ENCODE results near the gene KDM4D.

Gene KDM4D

DNA sequence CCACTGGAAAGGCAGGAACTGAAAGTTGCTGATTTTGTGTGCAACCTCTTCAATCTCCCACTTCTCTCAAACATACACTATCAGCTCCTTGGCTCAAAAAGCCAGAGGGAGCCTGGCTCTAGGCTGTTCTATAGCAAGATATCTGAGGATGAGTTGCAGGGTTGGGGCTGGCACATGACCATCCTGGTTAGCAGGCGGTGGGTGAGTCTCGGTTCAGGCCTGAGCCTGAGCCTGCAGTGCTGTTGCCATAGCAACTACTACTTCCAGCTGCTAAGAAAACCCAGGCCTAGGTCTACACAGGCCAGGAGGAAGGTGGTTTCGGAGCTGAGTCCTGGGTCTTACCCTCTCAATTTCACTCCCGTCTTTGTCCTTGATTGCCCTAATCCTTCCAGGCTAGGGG, 39.1 kb upstream of the KDM4D start:
- Histone ChIP-seq H3K27me3 (replicated peaks; ENCODE audit: control insufficient read depth, insufficient read depth, low read length) (no peaks in the 10 kb centered on the region), H3K9ac (ENCODE audit: low read length) (peak overlapping the region; percentile 48), H3K4me1 (ENCODE audit: control insufficient read depth, insufficient read depth, low read length) (peaks cover 41% of the 10 kb centered on the region), H3K36me3 (ENCODE audit: control insufficient read depth, insufficient read depth, low read length, severe bottlenecking) (no peaks in the 10 kb centered on the region), H3K4me3 (ENCODE audit: low read length) (no peak overlapping the region), H3K9me3 (ENCODE audit: control insufficient read depth, low read length) (no peaks in the 10 kb centered on the region)
- DNase-seq (ENCODE audit: low read depth): peak; percentile 27

DNA sequence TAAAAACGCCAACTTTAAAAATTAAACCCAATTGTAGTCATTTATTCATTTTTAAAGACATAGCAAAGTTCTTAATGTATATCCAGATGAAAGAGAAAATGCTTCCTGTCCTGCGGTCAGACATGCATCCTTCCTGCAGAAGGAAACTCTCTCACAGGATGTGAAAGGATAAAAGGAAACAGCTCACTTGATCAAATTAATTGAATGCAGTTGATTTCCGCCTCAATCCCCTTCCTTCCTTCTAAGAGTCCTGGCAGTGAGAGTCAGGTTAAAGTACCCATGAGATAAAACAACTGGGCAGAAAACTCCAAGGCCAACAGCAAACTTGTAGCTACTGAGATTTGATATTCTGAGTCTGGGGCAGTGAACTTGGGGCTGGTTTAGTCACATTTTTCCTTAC, 38.7 kb upstream of the KDM4D start:
- H3K4me1 ChIP-seq (ENCODE audit: control insufficient read depth, insufficient read depth, low read length): peaks cover 44% of the 10 kb centered on the region
- H3K27me3 ChIP-seq (replicated peaks; ENCODE audit: control insufficient read depth, insufficient read depth, low read length): no peaks in the 10 kb centered on the region
- no peak overlapping the region for H3K9ac ChIP-seq (ENCODE audit: low read length)
- DNase-seq (ENCODE audit: low read depth): no peak
- no peak overlapping the region for H3K4me3 ChIP-seq (ENCODE audit: low read length)
- no peaks in the 10 kb centered on the region for H3K36me3 ChIP-seq (ENCODE audit: control insufficient read depth, insufficient read depth, low read length, severe bottlenecking)
- no peaks in the 10 kb centered on the region for H3K9me3 ChIP-seq (ENCODE audit: control insufficient read depth, low read length)

DNA sequence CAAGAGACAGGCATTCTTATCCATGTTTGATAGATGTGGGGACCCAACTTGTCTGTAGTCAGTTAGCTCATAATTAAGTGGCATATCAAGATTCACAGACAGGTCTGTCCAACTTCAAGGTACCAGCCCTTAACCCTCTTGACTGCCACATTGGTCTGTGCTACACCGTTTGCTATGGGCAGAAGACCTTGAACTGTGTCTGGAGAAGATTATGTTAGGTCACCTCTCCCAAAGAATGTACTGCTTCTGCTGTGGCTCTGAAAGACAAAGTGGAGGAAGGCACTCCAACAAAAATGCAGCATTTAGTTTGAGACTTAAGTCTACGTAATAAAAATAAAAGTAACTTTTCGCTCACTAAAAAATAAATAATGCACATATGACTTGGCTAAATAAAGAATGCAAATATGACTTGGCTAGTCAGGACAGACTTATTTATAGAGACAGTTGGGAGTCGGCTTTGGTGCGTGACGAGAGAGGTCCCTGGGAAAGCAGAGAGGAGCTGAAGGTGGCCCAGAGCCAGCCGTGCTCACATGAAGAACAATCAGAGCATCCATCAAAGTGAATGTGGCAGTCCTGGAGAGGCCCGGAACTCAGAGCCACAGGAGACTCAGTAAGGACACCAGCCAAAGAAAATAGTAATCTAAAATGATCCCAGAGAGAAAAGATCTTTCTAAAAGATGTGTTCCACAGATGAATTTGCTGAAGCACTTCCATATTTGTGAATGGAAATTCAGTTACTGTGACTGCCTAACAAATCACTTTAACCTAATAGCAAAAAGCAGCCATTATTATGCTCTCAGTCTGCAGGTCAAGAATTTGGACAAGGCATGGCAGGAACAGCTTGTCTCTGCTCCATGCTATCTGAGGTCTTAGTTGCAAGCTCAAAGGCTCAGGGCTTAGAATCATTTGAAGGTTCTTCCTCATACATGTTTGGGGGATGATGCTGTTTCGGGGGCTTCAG, 35.1 kb upstream of the KDM4D start:
- peaks cover 3% of the 10 kb centered on the region for H3K9me3 ChIP-seq (ENCODE audit: control insufficient read depth, low read length)
- H3K36me3 ChIP-seq (ENCODE audit: control insufficient read depth, insufficient read depth, low read length, severe bottlenecking): no peaks in the 10 kb centered on the region
- H3K4me3 ChIP-seq (ENCODE audit: low read length): peak overlapping the region; percentile 38
- H3K4me1 ChIP-seq (ENCODE audit: control insufficient read depth, insufficient read depth, low read length): peaks cover 33% of the 10 kb centered on the region
- H3K9ac ChIP-seq (ENCODE audit: low read length): peak overlapping the region; percentile 43
- no peaks in the 10 kb centered on the region for H3K27me3 ChIP-seq (replicated peaks; ENCODE audit: control insufficient read depth, insufficient read depth, low read length)
- peak; percentile 90 for DNase-seq (ENCODE audit: low read depth)

DNA sequence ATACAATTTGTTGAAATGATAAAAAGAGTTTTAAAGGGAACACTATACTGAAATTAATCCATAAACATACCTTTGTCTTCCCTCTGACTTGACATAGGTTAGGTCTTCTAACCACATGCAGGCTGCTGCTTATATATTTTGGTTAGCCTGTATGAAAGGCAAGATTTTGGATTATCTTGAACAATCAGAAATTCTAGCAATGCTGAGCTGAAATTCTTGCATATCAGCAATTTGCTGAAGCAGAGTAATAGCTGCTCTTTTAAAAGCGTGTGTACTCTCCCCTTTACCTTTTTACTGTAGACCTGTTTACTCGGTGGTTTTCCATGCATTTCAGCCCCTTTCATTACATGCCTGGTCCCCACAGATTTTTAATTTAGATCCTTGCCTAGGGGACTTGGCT, 34.2 kb upstream of the KDM4D start:
- Histone ChIP-seq H3K4me3 (ENCODE audit: low read length) (no peak overlapping the region), H3K36me3 (ENCODE audit: control insufficient read depth, insufficient read depth, low read length, severe bottlenecking) (no peaks in the 10 kb centered on the region), H3K4me1 (ENCODE audit: control insufficient read depth, insufficient read depth, low read length) (peaks cover 23% of the 10 kb centered on the region)

DNA sequence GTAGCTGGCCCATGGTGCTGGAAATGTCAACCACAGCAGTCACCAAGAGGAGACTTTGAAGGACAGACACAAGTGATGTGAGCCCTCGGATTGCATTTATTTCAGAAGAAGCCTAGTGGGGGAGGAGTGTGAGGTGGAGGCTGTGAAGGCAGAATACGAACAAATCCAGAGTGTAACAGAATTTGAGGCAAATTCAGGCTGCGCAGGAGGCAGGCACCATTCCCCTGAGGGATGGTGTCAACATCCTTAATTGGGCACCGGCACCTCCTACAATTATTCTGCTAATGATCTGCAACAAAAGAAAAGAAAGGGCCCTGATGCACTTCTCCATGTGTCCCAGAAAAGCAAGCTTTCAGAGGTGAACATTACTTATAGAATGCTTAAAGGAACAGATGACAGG, 32.4 kb upstream of the KDM4D start:
- H3K27me3 ChIP-seq (replicated peaks; ENCODE audit: control insufficient read depth, insufficient read depth, low read length): no peaks in the 10 kb centered on the region

More for the DNA sequence above, 34.2 kb upstream of the KDM4D start:
- H3K9me3 ChIP-seq (ENCODE audit: control insufficient read depth, low read length): peaks cover 3% of the 10 kb centered on the region
- H3K9ac ChIP-seq (ENCODE audit: low read length): no peak overlapping the region
- no peaks in the 10 kb centered on the region for H3K27me3 ChIP-seq (replicated peaks; ENCODE audit: control insufficient read depth, insufficient read depth, low read length)
- no peak for DNase-seq (ENCODE audit: low read depth)

DNA sequence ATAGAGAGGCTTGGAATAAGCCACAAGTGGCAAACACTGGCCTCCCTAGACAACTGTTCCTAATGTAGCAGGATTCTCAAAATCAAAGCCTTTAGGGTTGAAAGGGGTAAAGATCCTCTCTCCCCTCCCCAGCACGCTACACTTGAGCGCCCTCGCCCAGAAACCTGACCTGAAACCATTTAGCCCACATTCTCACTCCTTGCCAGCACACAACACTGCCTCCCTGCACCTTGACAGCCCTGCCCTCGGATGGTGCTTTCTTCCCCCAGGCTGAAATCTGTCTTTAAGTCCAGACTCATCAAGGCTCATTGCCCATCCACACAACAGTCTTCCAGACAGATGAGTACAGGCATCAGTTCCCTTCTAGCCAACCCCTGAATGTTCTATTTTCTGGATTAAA, 26.7 kb upstream of the KDM4D start:
- no peak overlapping the region for H3K4me3 ChIP-seq (ENCODE audit: low read length)
- H3K9me3 ChIP-seq (ENCODE audit: control insufficient read depth, low read length): peaks cover 3% of the 10 kb centered on the region
- peaks cover 3% of the 10 kb centered on the region for H3K4me1 ChIP-seq (ENCODE audit: control insufficient read depth, insufficient read depth, low read length)
- no peaks in the 10 kb centered on the region for H3K36me3 ChIP-seq (ENCODE audit: control insufficient read depth, insufficient read depth, low read length, severe bottlenecking)
- H3K27me3 ChIP-seq (replicated peaks; ENCODE audit: control insufficient read depth, insufficient read depth, low read length): no peaks in the 10 kb centered on the region
- DNase-seq (ENCODE audit: low read depth): no peak
- no peak overlapping the region for H3K9ac ChIP-seq (ENCODE audit: low read length)

More for the DNA sequence above, 32.4 kb upstream of the KDM4D start:
- DNase-seq (ENCODE audit: low read depth): no peak
- Histone ChIP-seq H3K9me3 (ENCODE audit: control insufficient read depth, low read length) (peaks cover 3% of the 10 kb centered on the region), H3K9ac (ENCODE audit: low read length) (no peak overlapping the region), H3K4me3 (ENCODE audit: low read length) (no peak overlapping the region), H3K36me3 (ENCODE audit: control insufficient read depth, insufficient read depth, low read length, severe bottlenecking) (no peaks in the 10 kb centered on the region), H3K4me1 (ENCODE audit: control insufficient read depth, insufficient read depth, low read length) (peaks cover 21% of the 10 kb centered on the region)

DNA sequence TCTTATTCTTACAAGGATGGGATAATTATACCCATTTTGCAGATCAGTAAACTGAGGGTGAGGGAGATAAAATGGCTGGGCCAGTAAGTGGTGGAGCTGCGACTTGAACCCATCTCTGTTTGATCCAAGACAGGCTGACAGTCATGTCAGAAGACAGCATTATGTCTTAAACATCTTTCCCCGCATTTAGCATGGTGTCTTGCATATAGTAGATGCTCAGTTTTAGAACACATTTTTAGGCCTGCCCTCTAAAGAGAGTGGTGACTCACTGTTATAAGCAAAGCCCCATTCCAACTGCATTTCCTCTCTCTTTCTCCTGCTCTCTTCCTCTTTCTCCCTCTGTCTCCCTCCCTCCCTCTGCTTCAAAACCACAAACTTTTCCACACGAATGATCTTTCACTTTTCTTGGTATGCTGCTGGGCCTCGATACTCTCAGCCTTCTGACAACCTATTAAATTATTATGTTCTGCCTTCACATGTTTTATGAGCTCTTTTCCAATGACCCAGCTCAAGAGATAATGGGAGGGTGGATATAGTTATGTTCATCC, 25.4 kb upstream of the KDM4D start:
- no peaks in the 10 kb centered on the region for H3K27me3 ChIP-seq (replicated peaks; ENCODE audit: control insufficient read depth, insufficient read depth, low read length)
- H3K9me3 ChIP-seq (ENCODE audit: control insufficient read depth, low read length): peaks cover 2% of the 10 kb centered on the region
- H3K36me3 ChIP-seq (ENCODE audit: control insufficient read depth, insufficient read depth, low read length, severe bottlenecking): no peaks in the 10 kb centered on the region
- peaks cover 3% of the 10 kb centered on the region for H3K4me1 ChIP-seq (ENCODE audit: control insufficient read depth, insufficient read depth, low read length)
- peak; percentile 65 for DNase-seq (ENCODE audit: low read depth)
- no peak overlapping the region for H3K9ac ChIP-seq (ENCODE audit: low read length)
- no peak overlapping the region for H3K4me3 ChIP-seq (ENCODE audit: low read length)

DNA sequence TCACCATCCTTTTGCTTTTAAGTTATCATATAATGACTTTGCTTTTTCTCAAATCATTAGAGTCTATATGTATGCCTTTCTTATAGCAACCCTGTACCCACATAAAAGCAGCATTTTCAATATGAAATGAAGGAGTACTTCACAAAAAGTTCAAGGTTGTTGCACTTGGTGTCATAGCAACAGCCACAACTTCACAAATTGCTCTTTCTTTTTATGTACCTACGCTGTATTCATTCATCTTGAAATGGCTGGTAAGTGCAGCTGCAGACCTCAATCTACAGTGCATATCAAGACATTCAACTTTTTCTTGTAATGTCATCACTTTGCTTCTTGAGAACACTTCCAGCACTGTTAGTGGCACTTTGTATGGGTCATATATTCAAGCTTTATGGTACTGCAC, 18.8 kb upstream of the KDM4D start:
- Histone ChIP-seq H3K4me1 (ENCODE audit: control insufficient read depth, insufficient read depth, low read length) (peaks cover 13% of the 10 kb centered on the region), H3K9ac (ENCODE audit: low read length) (no peak overlapping the region), H3K4me3 (ENCODE audit: low read length) (no peak overlapping the region), H3K9me3 (ENCODE audit: control insufficient read depth, low read length) (no peaks in the 10 kb centered on the region), H3K27me3 (replicated peaks; ENCODE audit: control insufficient read depth, insufficient read depth, low read length) (no peaks in the 10 kb centered on the region), H3K36me3 (ENCODE audit: control insufficient read depth, insufficient read depth, low read length, severe bottlenecking) (peaks cover 6% of the 10 kb centered on the region)
- no peak for DNase-seq (ENCODE audit: low read depth)

DNA sequence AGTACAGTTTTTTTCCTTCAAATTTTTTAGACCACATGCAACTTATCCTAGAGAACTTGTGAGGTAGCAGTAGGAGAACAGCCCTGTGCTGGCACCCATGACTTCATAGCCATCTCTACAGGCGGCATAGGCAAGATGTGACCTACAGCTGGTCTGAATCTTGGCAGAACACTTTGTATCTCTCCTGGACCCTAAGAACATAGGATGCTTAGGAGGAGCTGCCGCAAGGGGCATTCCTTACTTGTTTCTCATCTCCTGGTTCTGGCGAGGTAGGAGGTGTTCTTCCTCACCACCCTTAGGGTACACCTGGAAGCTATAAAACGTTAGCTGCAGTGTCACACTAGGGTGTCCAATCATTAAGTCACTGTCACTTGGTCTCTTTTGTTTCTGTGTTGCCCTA, 16.5 kb upstream of the KDM4D start:
- peaks cover 13% of the 10 kb centered on the region for H3K4me1 ChIP-seq (ENCODE audit: control insufficient read depth, insufficient read depth, low read length)

DNA sequence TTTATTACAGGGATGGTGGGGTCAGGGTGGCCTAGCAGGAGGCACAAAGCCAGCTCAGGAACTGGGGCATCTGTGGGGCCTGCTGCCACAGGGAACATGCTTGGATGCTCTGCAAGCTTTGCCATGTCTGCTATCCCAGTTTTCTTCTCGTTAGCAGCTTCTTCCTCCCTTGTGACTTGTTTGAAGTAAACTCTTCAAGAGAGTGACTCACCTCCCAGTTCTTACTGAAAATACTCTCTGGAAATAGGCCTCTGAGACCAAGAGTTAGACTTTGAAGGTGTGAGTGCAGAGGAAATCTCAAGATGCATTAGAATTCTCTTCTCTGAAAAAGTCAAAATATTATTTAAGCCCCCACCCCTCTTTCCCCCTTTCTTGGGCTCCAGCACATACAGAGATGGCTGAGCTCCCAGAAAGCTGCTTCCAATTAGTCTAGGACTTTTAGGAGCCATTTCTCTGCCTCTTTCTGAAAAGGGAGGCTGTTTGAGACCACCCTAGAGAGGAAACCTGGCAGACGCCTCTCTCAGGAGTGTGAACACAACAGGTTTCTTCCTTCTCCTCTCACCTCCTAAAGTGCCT, 15.3 kb upstream of the KDM4D start:
- H3K36me3 ChIP-seq (ENCODE audit: control insufficient read depth, insufficient read depth, low read length, severe bottlenecking): peaks cover 38% of the 10 kb centered on the region
- no peak overlapping the region for H3K4me3 ChIP-seq (ENCODE audit: low read length)

More for the DNA sequence above, 16.5 kb upstream of the KDM4D start:
- DNase-seq (ENCODE audit: low read depth): no peak
- Histone ChIP-seq H3K9me3 (ENCODE audit: control insufficient read depth, low read length) (no peaks in the 10 kb centered on the region), H3K36me3 (ENCODE audit: control insufficient read depth, insufficient read depth, low read length, severe bottlenecking) (peaks cover 26% of the 10 kb centered on the region), H3K9ac (ENCODE audit: low read length) (no peak overlapping the region), H3K4me3 (ENCODE audit: low read length) (no peak overlapping the region), H3K27me3 (replicated peaks; ENCODE audit: control insufficient read depth, insufficient read depth, low read length) (no peaks in the 10 kb centered on the region)

DNA sequence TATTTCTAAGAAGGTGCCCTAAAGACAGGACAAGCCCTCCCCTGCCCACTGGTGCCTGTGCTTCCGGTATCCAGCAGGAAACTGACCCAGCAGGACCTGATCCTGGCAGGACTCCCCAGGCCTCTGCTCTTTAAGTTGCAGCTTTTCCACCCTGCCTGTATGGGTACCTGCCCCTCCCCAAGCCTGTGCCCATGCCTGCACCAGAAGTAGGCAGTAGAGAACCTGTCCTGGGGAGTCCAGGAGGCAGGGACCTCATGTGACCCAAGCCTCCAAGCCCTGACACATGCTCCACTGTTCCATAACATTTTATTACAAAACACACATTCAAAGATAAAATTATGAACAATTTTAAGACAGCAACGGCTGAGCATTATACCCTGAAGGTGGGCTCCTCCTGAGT, 14.3 kb upstream of the KDM4D start:
- H3K36me3 ChIP-seq (ENCODE audit: control insufficient read depth, insufficient read depth, low read length, severe bottlenecking): peaks cover 48% of the 10 kb centered on the region
- no peaks in the 10 kb centered on the region for H3K9me3 ChIP-seq (ENCODE audit: control insufficient read depth, low read length)
- H3K27me3 ChIP-seq (replicated peaks; ENCODE audit: control insufficient read depth, insufficient read depth, low read length): no peaks in the 10 kb centered on the region
- no peak overlapping the region for H3K4me3 ChIP-seq (ENCODE audit: low read length)
- DNase-seq (ENCODE audit: low read depth): no peak
- peaks cover 13% of the 10 kb centered on the region for H3K4me1 ChIP-seq (ENCODE audit: control insufficient read depth, insufficient read depth, low read length)
- no peak overlapping the region for H3K9ac ChIP-seq (ENCODE audit: low read length)

More for the DNA sequence above, 15.3 kb upstream of the KDM4D start:
- Histone ChIP-seq H3K4me1 (ENCODE audit: control insufficient read depth, insufficient read depth, low read length) (peaks cover 13% of the 10 kb centered on the region), H3K9me3 (ENCODE audit: control insufficient read depth, low read length) (no peaks in the 10 kb centered on the region), H3K9ac (ENCODE audit: low read length) (peak overlapping the region; percentile 40), H3K27me3 (replicated peaks; ENCODE audit: control insufficient read depth, insufficient read depth, low read length) (no peaks in the 10 kb centered on the region)
- peak; percentile 54 for DNase-seq (ENCODE audit: low read depth)
